Measurements from ENCODE around the gene ME3. TPM values are rescaled to one million over a fixed set of nuclear protein-coding genes. Genes with fewer than 3 reads are reported as not detected.
"Not testable (repeated sequence)": the region's sequence is repeated elsewhere in the genome, so short reads cannot be mapped to it uniquely, and the experiment has no call there.

The ME3 gene
- total RNA-seq, 1 experiment from 2014 or later: 83.8 TPM

- Histone ChIP-seq H3K4me2 (ENCODE audit: low read length) (no peak overlapping the region), H3F3A (ENCODE audit: low read length, unreplicated experiment) (no peaks in the 10 kb centered on the region), H3K79me2 (ENCODE audit: low read length) (no peaks in the 10 kb centered on the region), H3K36me3 (ENCODE audit: low read depth, low read length) (no peaks in the 10 kb centered on the region), H2AFZ (ENCODE audit: low read length) (no peak overlapping the region), H3K9me3 (ENCODE audit: low read length) (no peaks in the 10 kb centered on the region), H3K9me2 (replicated peaks; ENCODE audit: low read length) (no peaks in the 10 kb centered on the region), H3K27me3 (ENCODE audit: low read length) (no peaks in the 10 kb centered on the region), H4K20me1 (ENCODE audit: low read length) (no peaks in the 10 kb centered on the region), H3K27ac (ENCODE audit: low read length) (no peak overlapping the region), H3K9ac (ENCODE audit: low read length) (no peak overlapping the region), H3K4me3 (ENCODE audit: low read length) (no peak overlapping the region), H3K4me1 (ENCODE audit: insufficient read depth, low read length) (peaks cover 20% of the 10 kb centered on the region)
- TF ChIP-seq EZH2phosphoT487 (IDR thresholded peaks at IDR 0.05; ENCODE audit: borderline replicate concordance, low read length): no peak
- TF ChIP-seq CTCF (conservative IDR thresholded peaks at IDR 0.05; ENCODE audit: low read depth, low read length): no peak
- no peak for TF ChIP-seq EZH2 (IDR thresholded peaks at IDR 0.05; ENCODE audit: low read length, unreplicated experiment)
- ChIA-PET CTCF (no interaction called here), POLR2A (ENCODE audit: unreplicated experiment) (no interaction called here)
- ATAC-seq: no peak
- intact Hi-C loops (cut with micrococcal nuclease): no loop called here
- DNase-seq: no peak
- BruUV-seq (replicated peaks): no TSS peak
Observed at GRCh38 chr11:86547727-86548126, 124.7 kb downstream of the ME3 start.

GRCh38 chr11:86541299-86541698 lies 131.1 kb downstream of the ME3 start:
- H3K79me2 ChIP-seq (ENCODE audit: low read length); H3K27ac ChIP-seq (ENCODE audit: low read length); H3K9me2 ChIP-seq (replicated peaks; ENCODE audit: low read length); DNase-seq; H3K27me3 ChIP-seq (ENCODE audit: low read length); intact Hi-C loops (cut with micrococcal nuclease); CTCF ChIA-PET; H4K20me1 ChIP-seq (ENCODE audit: low read length); H3K4me3 ChIP-seq (ENCODE audit: low read length); H2AFZ ChIP-seq (ENCODE audit: low read length); POLR2A ChIA-PET (ENCODE audit: unreplicated experiment); H3K4me2 ChIP-seq (ENCODE audit: low read length); H3K36me3 ChIP-seq (ENCODE audit: low read depth, low read length); H3F3A ChIP-seq (ENCODE audit: low read length, unreplicated experiment); H3K9ac ChIP-seq (ENCODE audit: low read length); H3K9me3 ChIP-seq (ENCODE audit: low read length); ATAC-seq; H3K4me1 ChIP-seq (ENCODE audit: insufficient read depth, low read length); BruUV-seq (replicated peaks): not testable (repeated sequence)

- ChIA-PET CTCF (no interaction called here), POLR2A (ENCODE audit: unreplicated experiment) (no interaction called here)
- Histone ChIP-seq H3K9ac (ENCODE audit: low read length) (no peak overlapping the region), H3K9me2 (replicated peaks; ENCODE audit: low read length) (no peaks in the 10 kb centered on the region), H3K27ac (ENCODE audit: low read length) (no peak overlapping the region), H2AFZ (ENCODE audit: low read length) (no peak overlapping the region), H3K4me2 (ENCODE audit: low read length) (no peak overlapping the region), H3F3A (ENCODE audit: low read length, unreplicated experiment) (no peaks in the 10 kb centered on the region), H4K20me1 (ENCODE audit: low read length) (no peaks in the 10 kb centered on the region), H3K27me3 (ENCODE audit: low read length) (no peaks in the 10 kb centered on the region), H3K36me3 (ENCODE audit: low read depth, low read length) (no peaks in the 10 kb centered on the region), H3K9me3 (ENCODE audit: low read length) (no peaks in the 10 kb centered on the region), H3K79me2 (ENCODE audit: low read length) (no peaks in the 10 kb centered on the region), H3K4me1 (ENCODE audit: insufficient read depth, low read length) (no peaks in the 10 kb centered on the region), H3K4me3 (ENCODE audit: low read length) (no peak overlapping the region)
- no TSS peak for BruUV-seq (replicated peaks)
- DNase-seq (peak; percentile 4), ATAC-seq (peak; percentile 29; the same call in 1 of the 2 replicates)
- TF ChIP-seq EZH2 (IDR thresholded peaks at IDR 0.05; ENCODE audit: low read length, unreplicated experiment) (no peak), EZH2phosphoT487 (IDR thresholded peaks at IDR 0.05; ENCODE audit: borderline replicate concordance, low read length) (no peak), CTCF (conservative IDR thresholded peaks at IDR 0.05; ENCODE audit: low read depth, low read length) (no peak)
- intact Hi-C loops (cut with micrococcal nuclease): no loop called here
Observed at GRCh38 chr11:86538223-86538548, 134.2 kb downstream of the ME3 start.
